Panc1 (cell line): ENCODE measurements around the gene FFAR2. TPM values are rescaled to one million over a fixed set of nuclear protein-coding genes. Genes with fewer than 3 reads are reported as not detected.

Source experiments
- ATAC-seq: fragments of 200-7000 bp; cut with Tn5 transposase; 2 replicates; pipeline ENCODE4 v1.9.1; 2020; ENCODE audit warnings: mild to moderate bottlenecking, moderate library complexity
- Bru-seq: library from RNA; stranded (reverse); fragments of 400-500 nt; gene quantifications from one replicate; lab custom pipeline; 2021; lab: Mats Ljungman, UMichigan
- BruChase-seq, 2 experiments: library from RNA; stranded (reverse); fragments of 400-500 nt; gene quantifications; one replicate each; lab custom pipeline; 2021; lab: Mats Ljungman, UMichigan
- BruUV-seq: library from RNA; stranded (reverse); fragments of 400-500 nt; replicated peaks from 2 replicates; lab custom pipeline; 2021; lab: Mats Ljungman, UMichigan
- CTCF ChIA-PET: fragments of 300-600 bp; sonication (Branson Sonifier 250); formaldehyde crosslinking; loops from one replicate; lab custom pipeline; 2022; ENCODE audit warnings: antibody characterized with exemption; lab: Charles Lee
- POLR2A ChIA-PET: fragments of 300-600 bp; sonication (Branson Sonifier 250); formaldehyde crosslinking; loops from one replicate; lab custom pipeline; 2022; ENCODE audit warnings: antibody characterized with exemption; lab: Charles Lee
- DNase-seq: peaks from one replicate; pipeline ENCODE4 v3.0.0-alpha.2; 2010; ENCODE audit warnings: low read depth, low spot score
- H3K27ac ChIP-seq: 2 replicates; pipeline ENCODE4 v1.5.1; 2011; ENCODE audit warnings: mild to moderate bottlenecking, low read length, inconsistent platforms
- H3K27me3 ChIP-seq: fragments of 200-500 bp; sonication (Bioruptor generic); 2 replicates; pipeline ENCODE4 v1.6.0; 2014; ENCODE audit warnings: low read length, inconsistent platforms; ENCODE audit not compliant: control insufficient read depth, insufficient read depth
- H3K36me3 ChIP-seq: fragments of 200-500 bp; sonication (Bioruptor generic); 2 replicates; pipeline ENCODE4 v1.5.1; 2014; ENCODE audit warnings: inconsistent platforms, mild to moderate bottlenecking, low read length, moderate library complexity; ENCODE audit not compliant: control insufficient read depth, insufficient read depth
- H3K4me1 ChIP-seq: 2 replicates; pipeline ENCODE4 v1.5.1; 2011; ENCODE audit warnings: inconsistent platforms, mild to moderate bottlenecking, low read length, moderate library complexity; ENCODE audit not compliant: control insufficient read depth, insufficient read depth
- H3K4me3 ChIP-seq, 2 experiments: 2 replicates each; pipeline ENCODE4 v1.5.1; 2011 to 2012; ENCODE audit warnings: low read depth in 2 of 2, low read length in 2 of 2, mild to moderate bottlenecking in 2 of 2, inconsistent platforms in 1 of 2, moderate library complexity in 1 of 2
- H3K9me3 ChIP-seq: fragments of 200-500 bp; sonication (Bioruptor generic); 2 replicates; pipeline ENCODE4 v1.5.1; 2014; ENCODE audit warnings: low read depth, mild to moderate bottlenecking, inconsistent platforms, low read length, moderate library complexity; ENCODE audit not compliant: control insufficient read depth, insufficient read depth
- POLR2AphosphoS5 ChIP-seq: IDR thresholded peaks from 2 replicates; pipeline ENCODE4 v1.6.1; 2012; ENCODE audit warnings: mild to moderate bottlenecking, low read depth, low read length, moderate library complexity
- SIN3A ChIP-seq: IDR thresholded peaks from 2 replicates; pipeline ENCODE4 v1.6.1; 2012; ENCODE audit warnings: low read depth, mild to moderate bottlenecking, low read length, moderate library complexity, borderline replicate concordance; ENCODE audit not compliant: insufficient read depth
- TCF7L2 ChIP-seq: IDR thresholded peaks from 2 replicates; pipeline ENCODE4 v1.6.1; 2011; ENCODE audit warnings: mild to moderate bottlenecking, low read depth, low read length, inconsistent platforms
- in situ Hi-C: cut with HindIII; loops from 2 replicates; pipeline ENCODE4 v1.10.0; 2016; ENCODE audit warnings: low sequenced_read_pairs, low pct_unique_long_range_greater_than_20kb
- intact Hi-C: fragments of 100-400 bp; cut with micrococcal nuclease; formaldehyde crosslinking; loops from one replicate; pipeline ENCODE4 v1.10.0; 2022; ENCODE audit not compliant: unreplicated experiment
- long read RNA-seq: library from polyadenylated mRNA; unstranded; transcript quantifications from one replicate; pipeline ENCODE4 v2.0.0, GENCODE V29; 2021; ENCODE audit not compliant: unreplicated experiment
- polyA plus RNA-seq: library from polyadenylated mRNA; unstranded; fragments of >200 nt; gene quantifications from one replicate; pipeline ENCODE4 v1.2.1, GENCODE V29; 2012; ENCODE audit warnings: missing spikeins; ENCODE audit not compliant: insufficient read length
- total RNA-seq: library from RNA; stranded (reverse); gene quantifications from one replicate; pipeline ENCODE4 v1.2.1, GENCODE V29; 2021; ENCODE audit not compliant: unreplicated experiment
- TF ChIP-seq, protein P1 (sequence below), 2 experiments: IDR thresholded peaks; 2 replicates each; pipeline ENCODE4 v1.6.1; 2011 to 2012; ENCODE audit warnings: low read depth in 2 of 2, control low read depth in 1 of 2, low read length in 1 of 2, mild to moderate bottlenecking in 1 of 2, moderate library complexity in 1 of 2; ENCODE audit not compliant: insufficient read depth in 1 of 2
- TF ChIP-seq, protein P2 (sequence below): fragments of 450-650 bp; IDR thresholded peaks from 2 replicates; pipeline ENCODE4 v1.5.1; 2017; ENCODE audit warnings: mild to moderate bottlenecking

FFAR2 gene
- total RNA-seq (not detected), Bru-seq, nascent RNA (not detected), BruChase-seq, experiment 1, labeled RNA remaining after a 2-hour chase (not detected), BruChase-seq, experiment 2, labeled RNA remaining after a 6-hour chase (percentile 15 among the genes with signal in this experiment)
- polyA plus RNA-seq = not detected
- long read RNA-seq = 0 reads

DNA sequence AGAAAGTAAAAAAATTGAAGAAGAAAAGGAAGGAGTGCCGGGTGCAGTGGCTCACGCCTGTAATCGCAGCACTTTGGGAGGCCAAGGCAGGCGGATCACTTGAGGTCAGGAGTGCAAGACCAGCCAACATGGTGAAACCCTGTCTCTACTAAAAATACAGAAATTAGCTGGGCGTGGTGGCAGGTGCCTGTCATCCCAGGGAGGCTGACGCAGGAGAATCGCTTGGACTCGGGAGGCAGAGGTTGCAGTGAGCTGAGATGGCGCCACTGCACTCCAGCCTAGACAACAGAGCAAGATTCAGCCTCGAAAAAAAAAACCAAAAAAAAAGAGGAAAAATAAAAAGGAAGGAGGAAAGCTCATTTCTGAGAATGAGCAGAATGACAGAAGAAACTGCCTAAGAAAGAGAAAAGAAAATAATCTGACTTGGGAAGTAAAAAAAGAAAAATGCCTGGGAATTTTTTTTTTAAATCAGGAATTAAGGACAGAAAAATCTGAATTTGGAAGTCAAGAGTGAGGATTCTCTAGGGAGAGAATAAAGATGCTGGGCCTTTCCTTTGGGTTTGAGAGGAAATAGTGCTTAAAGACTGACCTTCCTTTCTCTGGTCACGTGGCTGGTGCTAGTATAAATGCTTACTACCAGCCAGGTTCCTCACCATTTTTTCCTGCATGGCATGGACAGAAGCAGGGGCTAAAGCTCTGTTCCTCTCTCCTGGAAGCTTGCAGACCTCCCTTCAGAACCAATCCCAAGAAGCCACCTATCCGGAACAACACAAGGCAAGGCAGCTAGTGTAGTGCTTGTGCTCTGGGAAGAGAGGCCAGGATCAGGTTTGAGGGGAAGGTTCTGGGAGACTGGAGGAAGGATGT, at the start of gene FFAR2:
Gene FFAR2, plus strand, starts transcription at position 652 of the 864 bp plus-strand sequence. CDS start 1,458 bp downstream, outside the sequence.
- Histone ChIP-seq H3K27ac (no peak within 1 kb of the TSS), H3K36me3 (no peaks in the 10 kb centered on the region), H3K4me1 (no peaks in the 10 kb centered on the region), H3K27me3 (peaks cover 23% of the 10 kb centered on the region), H3K4me3 (no peak within 1 kb of the TSS), H3K9me3 (no peaks in the 10 kb centered on the region)
- CTCF ChIA-PET = no interaction called here
- POLR2A ChIA-PET = no interaction called here
- TF ChIP-seq, protein P1, sequence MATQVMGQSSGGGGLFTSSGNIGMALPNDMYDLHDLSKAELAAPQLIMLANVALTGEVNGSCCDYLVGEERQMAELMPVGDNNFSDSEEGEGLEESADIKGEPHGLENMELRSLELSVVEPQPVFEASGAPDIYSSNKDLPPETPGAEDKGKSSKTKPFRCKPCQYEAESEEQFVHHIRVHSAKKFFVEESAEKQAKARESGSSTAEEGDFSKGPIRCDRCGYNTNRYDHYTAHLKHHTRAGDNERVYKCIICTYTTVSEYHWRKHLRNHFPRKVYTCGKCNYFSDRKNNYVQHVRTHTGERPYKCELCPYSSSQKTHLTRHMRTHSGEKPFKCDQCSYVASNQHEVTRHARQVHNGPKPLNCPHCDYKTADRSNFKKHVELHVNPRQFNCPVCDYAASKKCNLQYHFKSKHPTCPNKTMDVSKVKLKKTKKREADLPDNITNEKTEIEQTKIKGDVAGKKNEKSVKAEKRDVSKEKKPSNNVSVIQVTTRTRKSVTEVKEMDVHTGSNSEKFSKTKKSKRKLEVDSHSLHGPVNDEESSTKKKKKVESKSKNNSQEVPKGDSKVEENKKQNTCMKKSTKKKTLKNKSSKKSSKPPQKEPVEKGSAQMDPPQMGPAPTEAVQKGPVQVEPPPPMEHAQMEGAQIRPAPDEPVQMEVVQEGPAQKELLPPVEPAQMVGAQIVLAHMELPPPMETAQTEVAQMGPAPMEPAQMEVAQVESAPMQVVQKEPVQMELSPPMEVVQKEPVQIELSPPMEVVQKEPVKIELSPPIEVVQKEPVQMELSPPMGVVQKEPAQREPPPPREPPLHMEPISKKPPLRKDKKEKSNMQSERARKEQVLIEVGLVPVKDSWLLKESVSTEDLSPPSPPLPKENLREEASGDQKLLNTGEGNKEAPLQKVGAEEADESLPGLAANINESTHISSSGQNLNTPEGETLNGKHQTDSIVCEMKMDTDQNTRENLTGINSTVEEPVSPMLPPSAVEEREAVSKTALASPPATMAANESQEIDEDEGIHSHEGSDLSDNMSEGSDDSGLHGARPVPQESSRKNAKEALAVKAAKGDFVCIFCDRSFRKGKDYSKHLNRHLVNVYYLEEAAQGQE (IDR thresholded peaks at IDR 0.05; ENCODE audit: insufficient read depth in 1 of 2, low read depth in 2 of 2, low read length in 1 of 2) = no peak
- TF ChIP-seq TCF7L2 = no peak
- TF ChIP-seq, protein P2, sequence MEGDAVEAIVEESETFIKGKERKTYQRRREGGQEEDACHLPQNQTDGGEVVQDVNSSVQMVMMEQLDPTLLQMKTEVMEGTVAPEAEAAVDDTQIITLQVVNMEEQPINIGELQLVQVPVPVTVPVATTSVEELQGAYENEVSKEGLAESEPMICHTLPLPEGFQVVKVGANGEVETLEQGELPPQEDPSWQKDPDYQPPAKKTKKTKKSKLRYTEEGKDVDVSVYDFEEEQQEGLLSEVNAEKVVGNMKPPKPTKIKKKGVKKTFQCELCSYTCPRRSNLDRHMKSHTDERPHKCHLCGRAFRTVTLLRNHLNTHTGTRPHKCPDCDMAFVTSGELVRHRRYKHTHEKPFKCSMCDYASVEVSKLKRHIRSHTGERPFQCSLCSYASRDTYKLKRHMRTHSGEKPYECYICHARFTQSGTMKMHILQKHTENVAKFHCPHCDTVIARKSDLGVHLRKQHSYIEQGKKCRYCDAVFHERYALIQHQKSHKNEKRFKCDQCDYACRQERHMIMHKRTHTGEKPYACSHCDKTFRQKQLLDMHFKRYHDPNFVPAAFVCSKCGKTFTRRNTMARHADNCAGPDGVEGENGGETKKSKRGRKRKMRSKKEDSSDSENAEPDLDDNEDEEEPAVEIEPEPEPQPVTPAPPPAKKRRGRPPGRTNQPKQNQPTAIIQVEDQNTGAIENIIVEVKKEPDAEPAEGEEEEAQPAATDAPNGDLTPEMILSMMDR = no peak
- no peak for TF ChIP-seq SIN3A
- TF ChIP-seq POLR2AphosphoS5 = no peak
- intact Hi-C loops (no loop called here), in situ Hi-C loops (no loop called here)
- ATAC-seq (no peak), DNase-seq (no peak)
- BruUV-seq = no TSS peak

DNA sequence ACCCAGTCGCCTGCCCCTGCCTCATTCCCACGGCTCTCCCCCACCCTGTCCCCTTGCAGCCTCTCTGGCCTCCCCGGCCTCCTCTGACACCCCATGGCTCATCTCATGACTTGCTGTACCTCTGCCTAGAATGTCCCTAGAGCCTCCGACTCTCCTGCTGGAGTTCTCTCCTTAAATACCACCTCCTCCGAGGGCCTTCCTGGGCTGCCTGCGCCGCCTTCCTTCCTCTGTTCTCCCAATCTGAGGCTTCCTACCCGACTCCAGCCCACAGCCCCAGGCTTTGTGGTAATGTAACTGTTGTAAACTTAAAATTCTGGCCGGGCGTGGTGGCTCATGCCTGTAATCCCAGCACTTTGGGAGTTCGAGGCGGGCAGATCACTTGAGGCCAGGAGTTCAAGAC, 49.5 kb upstream of the FFAR2 start:
- ATAC-seq (no peak), DNase-seq (no peak)
- TF ChIP-seq, protein P1 (IDR thresholded peaks at IDR 0.05; ENCODE audit: insufficient read depth in 1 of 2, low read depth in 2 of 2, low read length in 1 of 2) = no peak
- TF ChIP-seq, protein P2 = no peak
- TF ChIP-seq POLR2AphosphoS5 = no peak
- no peak for TF ChIP-seq SIN3A
- TF ChIP-seq TCF7L2 = no peak
- Histone ChIP-seq H3K36me3 (no peaks in the 10 kb centered on the region), H3K27ac (no peak overlapping the region), H3K9me3 (no peaks in the 10 kb centered on the region), H3K4me3 (no peak overlapping the region), H3K27me3 (no peaks in the 10 kb centered on the region), H3K4me1 (no peaks in the 10 kb centered on the region)
- no TSS peak for BruUV-seq
- ChIA-PET CTCF (interaction anchor here (0.7 kb wide), 1 partner anchor 109 kb away, joined by 4 read pairs; no protein-coding TSS in a partner anchor), POLR2A (no interaction called here)
- intact Hi-C loops = no loop called here
- in situ Hi-C loops = no loop called here
